HEK293T (cell line): ENCODE data around the gene ZNF343.
"Not testable (repeated sequence)": the region's sequence is repeated elsewhere in the genome, so short reads cannot be mapped to it uniquely, and the experiment has no call there.

Experiments used
- ELF4 ChIP-seq: fragments of 450-650 bp; IDR thresholded peaks from 2 replicates; pipeline ENCODE4 v1.6.1; 2017; ENCODE audit warnings: antibody characterized with exemption
- LEF1 ChIP-seq: fragments of 450-650 bp; IDR thresholded peaks from 2 replicates; pipeline ENCODE4 v1.6.1; 2017; ENCODE audit warnings: mild to moderate bottlenecking, borderline replicate concordance
- NFRKB ChIP-seq: fragments of 450-650 bp; IDR thresholded peaks from 2 replicates; pipeline ENCODE4 v1.6.1; 2016; ENCODE audit warnings: mild to moderate bottlenecking, moderate library complexity
- PKNOX1 ChIP-seq: fragments of 450-650 bp; IDR thresholded peaks from 2 replicates; pipeline ENCODE4 v1.6.1; 2016

GRCh38 chr20:2504803-2505202, 3.9 kb downstream of the ZNF343 start:
- not testable (repeated sequence) for TF ChIP-seq LEF1, NFRKB, ELF4, PKNOX1
